Endometrial microvascular endothelial cells (primary cell): ENCODE results near the gene CRELD2. TPM values are rescaled to one million over a fixed set of nuclear protein-coding genes. Genes with fewer than 3 reads are reported as not detected.

Experiments used
- in situ Hi-C: cut with HindIII; loops from 2 replicates; pipeline ENCODE4 v1.10.0; 2017; ENCODE audit warnings: low sequenced_read_pairs, low pct_unique_long_range_greater_than_20kb; ENCODE audit errors: inconsistent ontology term
- total RNA-seq: library from RNA; depleted of rRNA; stranded (reverse); fragments of >200 nt; gene quantifications from one replicate; pipeline ENCODE4 v1.2.3, GENCODE V29; 2015; ENCODE audit errors: inconsistent ontology term

The CRELD2 gene
- total RNA-seq, 1 donor from 2014 or later: 55.8 TPM

- in situ Hi-C loops: no loop called here
Measured at GRCh38 chr22:49951678-49951985, 33.2 kb downstream of the CRELD2 start.

GRCh38 chr22:49951986-49952896 is 33.8 kb downstream of the CRELD2 start:
- in situ Hi-C loops: no loop called here

- in situ Hi-C loops: no loop called here
Measured at GRCh38 chr22:49953027-49953679, 34.7 kb downstream of the CRELD2 start.

- in situ Hi-C loops: no loop called here
Measured at GRCh38 chr22:49953680-49954344, 35.4 kb downstream of the CRELD2 start.

- in situ Hi-C loops: no loop called here
Measured at GRCh38 chr22:49954354-49954753, 35.9 kb downstream of the CRELD2 start.

- in situ Hi-C loops: no loop called here
Measured at GRCh38 chr22:49954991-49955580, 36.7 kb downstream of the CRELD2 start.

- in situ Hi-C loops: no loop called here
Measured at GRCh38 chr22:49955581-49956417, 37.4 kb downstream of the CRELD2 start.

GRCh38 chr22:49956418-49956770 is 38.0 kb downstream of the CRELD2 start:
- in situ Hi-C loops: no loop called here

- in situ Hi-C loops: no loop called here
Measured at GRCh38 chr22:49956914-49957825, 38.7 kb downstream of the CRELD2 start.

- in situ Hi-C loops: no loop called here
Measured at GRCh38 chr22:49957826-49958365, 39.5 kb downstream of the CRELD2 start.

GRCh38 chr22:49958366-49958921 is 40.0 kb downstream of the CRELD2 start:
- in situ Hi-C loops: no loop called here

- in situ Hi-C loops: no loop called here
Measured at GRCh38 chr22:49958931-49959781, 40.7 kb downstream of the CRELD2 start.

- in situ Hi-C loops: no loop called here
Measured at GRCh38 chr22:49959782-49960158, 41.3 kb downstream of the CRELD2 start.

- in situ Hi-C loops: no loop called here
Measured at GRCh38 chr22:49960159-49961004, 41.9 kb downstream of the CRELD2 start, which contains the start of gene PIM3. Gene PIM3 (plus strand): TSS chr22:49960772. CDS start chr22:49960948, 176 bp downstream.

GRCh38 chr22:49961005-49961600 is 42.7 kb downstream of the CRELD2 start:
- in situ Hi-C loops: no loop called here
